Stimulated activated CD8-positive, alpha-beta memory T cell treated with anti-CD3 and anti-CD28 coated beads, Interleukin-15, amount 100 ng/mL, for 48 hours (primary cell): ENCODE measurements around the gene F13B.
"Not testable (repeated sequence)": the region's sequence is repeated elsewhere in the genome, so short reads cannot be mapped to it uniquely, and the experiment has no call there.

Experiments used
- DNase-seq, 2 donors: peaks; one replicate each; pipeline ENCODE4 v3.0.0-alpha.2; 2020; ENCODE audit warnings: low read depth in 2 of 2

Gene F13B

DNA sequence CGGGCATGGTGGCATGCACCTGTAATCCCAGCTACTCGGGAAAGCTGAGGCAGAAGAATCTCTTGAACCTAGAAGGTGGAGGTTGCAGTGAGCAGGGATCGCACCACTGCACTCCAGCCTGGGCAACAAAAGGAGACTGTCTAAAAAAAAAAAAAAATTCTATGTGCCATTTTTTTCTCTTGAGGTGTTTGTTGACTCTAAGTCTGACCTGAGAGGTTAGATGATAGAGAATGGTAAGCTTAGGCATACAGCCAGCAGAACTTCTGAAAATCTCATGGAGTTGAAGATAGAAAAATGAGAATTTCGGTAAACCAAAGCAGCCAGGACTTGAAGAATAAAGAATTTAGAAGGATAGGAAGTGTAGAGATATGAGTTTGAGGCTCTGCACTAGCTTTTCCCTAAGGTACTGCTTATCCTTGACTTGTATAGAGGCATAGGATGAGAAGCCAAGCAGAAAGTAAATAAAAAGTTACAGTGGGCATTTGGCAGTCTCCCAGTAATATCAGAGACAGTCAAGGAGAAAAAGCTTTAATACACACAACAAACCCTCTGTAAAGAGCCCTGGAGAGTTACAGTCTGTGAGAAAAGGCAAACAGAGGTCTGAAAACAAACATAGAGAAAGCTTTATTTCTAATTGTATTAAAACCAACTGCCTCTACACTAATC lies 24.3 kb downstream of the F13B start:
- no peak for DNase-seq

DNA sequence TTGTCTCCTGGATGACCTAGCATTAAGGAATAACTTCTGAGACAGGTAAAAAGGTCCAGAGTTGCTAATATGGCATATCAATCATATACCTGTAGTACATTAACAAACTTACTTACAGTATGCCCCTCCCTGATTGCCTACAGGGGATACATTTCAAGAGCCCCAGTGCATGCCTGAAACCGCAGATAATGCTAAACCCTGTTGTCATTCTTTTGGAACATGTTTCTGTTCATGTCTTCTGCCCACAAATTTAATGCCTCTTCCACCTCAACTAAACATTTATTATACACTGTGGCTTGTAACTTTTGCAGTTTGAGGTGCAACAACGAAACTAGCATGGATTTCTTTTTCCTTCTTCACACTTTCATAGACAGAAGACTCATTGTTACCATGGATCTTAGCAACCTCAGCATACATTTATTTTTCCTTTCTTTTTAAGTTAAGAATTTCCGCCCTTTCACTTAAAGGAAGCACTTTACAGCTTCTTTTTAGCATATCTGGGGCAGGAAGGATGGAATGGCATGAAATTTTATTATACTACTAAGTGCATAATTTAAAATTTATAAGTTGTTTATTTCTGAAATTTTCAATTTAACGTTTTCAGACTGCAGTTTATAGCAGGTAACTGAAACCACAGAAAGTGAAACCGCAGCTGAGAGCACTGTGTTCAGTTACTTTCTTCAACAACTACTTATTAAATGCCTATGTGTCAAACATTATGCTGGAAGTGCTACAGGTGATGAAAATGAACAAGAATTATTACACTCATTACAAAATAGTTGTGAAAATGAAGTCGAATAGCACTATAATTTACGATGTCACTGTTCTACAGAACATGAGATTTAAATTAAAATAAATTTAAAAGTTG lies 25.3 kb downstream of the F13B start:
- DNase-seq = no peak

DNA sequence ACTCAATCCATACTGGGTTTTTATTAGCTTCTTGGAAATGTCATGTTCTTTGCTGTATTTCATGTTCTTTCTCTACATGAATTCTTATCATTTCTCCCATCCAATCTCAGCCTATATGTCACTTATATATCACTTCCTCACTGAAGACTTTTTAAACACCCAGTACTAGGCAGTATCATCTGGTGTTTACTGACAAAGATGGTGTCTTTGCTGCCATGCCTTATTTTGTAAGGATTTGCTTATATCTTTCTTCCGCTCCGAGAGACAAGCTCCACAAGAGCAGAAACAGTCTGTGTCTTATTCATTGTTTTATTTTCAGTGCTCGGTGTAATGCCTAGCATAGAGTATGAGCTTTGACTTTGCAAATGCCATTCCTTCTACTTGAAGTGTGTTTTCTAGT lies 30.2 kb downstream of the F13B start:
- no peak for DNase-seq

DNA sequence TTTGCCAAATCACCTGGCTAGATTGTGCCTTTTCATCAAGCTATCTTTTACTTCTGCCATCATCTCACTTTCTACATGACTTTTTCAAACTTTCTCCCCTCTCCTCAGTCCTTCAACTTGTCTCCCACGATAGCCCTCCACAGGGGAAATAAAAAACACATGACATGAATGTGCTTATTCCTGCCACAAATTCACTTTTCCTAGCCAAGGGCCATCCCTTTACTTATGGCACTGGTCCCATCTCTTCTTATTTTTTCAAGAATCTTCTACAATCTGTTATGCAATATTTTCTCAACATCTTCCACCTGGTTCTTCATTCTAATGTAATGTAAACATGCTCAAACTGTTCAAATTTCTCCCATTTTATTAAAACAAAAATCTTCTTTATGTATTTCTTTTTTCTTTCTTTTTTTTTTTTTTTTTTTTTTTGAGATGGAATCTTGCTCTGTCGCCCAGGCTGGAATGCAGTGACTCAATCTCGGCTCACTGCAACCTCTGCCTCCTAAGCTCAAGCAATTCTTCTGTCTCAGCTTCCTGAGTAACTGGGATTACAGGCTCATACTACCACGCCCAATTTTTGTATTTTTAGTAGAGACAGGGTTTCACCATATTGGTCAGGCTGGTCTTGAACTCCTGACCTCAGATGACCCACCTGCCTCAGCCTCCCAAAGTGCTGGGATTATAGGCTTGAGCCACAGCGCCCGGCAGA lies 32.3 kb downstream of the F13B start:
- not testable (repeated sequence) for DNase-seq

DNA sequence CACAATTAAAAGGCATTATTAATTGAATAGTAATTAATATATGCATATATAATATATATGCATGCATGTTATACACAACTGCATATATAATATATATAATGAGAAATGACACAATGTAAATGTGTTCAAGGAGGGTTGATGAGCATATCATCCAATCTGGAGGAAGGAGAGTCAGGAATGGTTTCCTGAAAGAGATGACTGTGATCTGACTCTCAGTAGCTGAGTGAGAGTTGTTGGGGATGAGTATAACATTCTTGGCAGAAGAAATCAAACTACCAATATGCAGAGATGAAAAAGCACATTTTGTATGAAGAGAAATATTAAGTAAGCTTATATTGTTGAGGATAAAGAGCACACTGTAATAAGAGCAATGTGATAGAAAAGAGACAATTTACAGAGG lies 37.3 kb downstream of the F13B start:
- DNase-seq = no peak

DNA sequence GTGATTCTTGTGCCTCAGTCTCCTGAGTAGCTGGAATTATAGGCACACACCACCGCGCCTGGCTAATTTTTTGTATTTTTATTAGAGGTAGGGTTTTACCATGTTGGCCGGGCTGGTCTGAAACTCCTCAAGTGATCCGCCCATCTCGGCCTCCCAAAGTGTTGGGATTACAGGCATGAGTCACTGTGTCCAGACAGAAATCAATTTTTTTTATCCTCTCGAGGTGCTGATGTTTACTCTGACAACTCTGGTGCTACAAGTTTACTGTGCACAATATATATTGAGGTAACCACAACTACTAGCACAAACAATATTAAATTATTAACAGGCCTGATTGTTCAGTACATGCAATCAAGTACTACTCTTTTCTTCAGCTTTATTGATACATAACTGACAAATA lies 39.7 kb downstream of the F13B start:
- no peak for DNase-seq

DNA sequence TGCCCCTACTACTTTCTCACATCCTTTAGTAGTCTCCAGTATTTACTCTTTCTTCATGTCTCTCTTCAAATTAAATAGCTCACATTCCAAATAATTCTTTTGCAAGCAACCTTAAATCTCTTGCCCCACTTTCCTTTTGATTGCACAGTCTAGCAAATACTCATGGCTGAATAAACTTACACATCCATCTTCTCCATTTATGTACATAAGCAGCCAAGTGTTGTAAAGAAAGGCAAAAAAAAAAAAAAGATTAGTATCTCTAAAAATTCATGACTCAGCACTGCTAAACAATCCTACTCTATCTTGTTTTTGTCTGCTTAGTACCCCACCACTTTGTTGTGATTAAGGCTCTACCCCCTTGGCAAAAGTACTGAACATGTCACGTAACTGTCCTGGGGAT lies 42.6 kb downstream of the F13B start:
- DNase-seq = no peak

DNA sequence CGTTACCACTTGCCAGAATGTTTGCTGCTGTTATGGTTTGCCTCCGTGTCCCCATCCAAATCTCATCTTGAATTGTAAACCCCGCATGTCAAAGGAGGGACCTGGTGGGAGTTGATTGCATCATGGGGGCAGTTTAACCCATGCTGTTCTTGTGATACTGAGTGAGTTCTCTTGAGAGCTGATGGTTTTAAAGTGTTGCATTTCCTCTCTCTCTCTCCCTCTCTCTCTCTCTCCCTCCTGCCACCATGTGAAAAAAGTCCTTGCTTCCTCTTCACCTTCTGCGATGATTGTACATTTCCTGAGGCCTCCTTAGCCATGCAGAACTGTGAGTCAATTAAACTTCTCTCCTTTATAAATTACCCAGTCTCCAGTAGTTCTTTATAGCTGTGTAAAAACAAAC lies 45.3 kb downstream of the F13B start:
- DNase-seq = no peak

DNA sequence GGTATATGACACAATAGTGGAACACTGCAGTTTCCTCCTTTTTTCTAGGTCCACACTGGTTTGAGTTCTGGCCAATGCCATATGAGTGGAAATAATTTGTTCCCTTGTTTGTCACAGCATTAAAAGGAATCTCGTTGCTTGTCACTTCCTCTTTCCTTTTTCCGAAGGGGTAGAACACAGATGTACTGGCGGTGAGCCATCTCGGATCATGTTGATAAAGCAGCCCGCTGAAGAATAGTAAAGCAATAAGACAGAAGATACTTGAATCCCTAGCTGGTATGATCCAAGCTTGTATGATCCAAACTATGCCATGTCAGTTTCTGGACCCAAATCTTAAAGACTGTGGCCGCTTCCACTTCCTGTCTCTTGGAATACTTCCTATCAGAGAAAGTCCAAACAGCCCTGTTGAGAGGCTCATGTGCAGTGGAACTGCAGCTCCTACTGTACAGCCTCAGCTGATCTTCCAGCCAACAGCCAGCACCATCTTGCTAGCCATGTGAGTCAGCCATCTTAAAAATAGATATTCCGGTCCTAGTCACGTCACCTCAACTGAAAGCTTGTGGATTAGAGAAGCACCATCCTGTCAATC lies 49.4 kb downstream of the F13B start:
- no peak for DNase-seq

DNA sequence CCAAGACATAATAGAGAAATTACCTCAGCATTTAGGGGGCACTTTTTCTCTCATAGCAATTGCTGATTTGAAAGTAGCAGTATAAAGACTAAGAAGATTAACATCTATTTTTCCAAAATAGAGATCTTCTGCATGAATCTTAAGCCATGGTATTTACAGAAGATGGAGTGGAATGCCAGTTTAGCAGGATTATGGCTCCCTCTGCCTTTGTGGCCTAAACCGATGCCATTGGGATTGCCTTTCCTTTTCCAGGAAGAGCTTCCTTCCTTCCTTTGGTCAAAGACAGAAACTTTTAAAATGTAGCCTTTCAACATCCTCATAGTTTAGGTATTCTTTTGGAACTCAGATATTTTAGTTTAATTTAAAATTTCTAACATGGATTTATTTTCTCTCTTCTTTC lies 50.3 kb downstream of the F13B start:
- DNase-seq = no peak

DNA sequence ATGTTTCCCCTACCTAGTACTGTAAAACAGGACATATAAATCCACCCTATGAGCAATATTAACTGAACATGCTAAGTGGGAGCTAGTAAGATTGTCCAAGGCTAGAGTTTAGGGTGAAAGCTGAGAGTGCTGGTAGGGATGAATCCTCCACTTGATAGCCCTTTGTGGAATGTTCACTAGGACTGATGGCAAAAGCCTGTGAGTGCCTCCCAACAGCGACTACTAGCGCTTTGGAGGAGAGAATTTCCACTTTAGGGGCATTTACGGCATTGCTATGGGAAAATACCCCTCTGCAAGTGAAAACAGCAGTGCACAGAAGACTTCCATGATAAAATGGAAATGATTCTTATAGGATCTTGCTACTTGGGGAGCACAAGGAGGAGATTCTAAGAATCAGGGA lies 53.8 kb downstream of the F13B start:
- DNase-seq = no peak

DNA sequence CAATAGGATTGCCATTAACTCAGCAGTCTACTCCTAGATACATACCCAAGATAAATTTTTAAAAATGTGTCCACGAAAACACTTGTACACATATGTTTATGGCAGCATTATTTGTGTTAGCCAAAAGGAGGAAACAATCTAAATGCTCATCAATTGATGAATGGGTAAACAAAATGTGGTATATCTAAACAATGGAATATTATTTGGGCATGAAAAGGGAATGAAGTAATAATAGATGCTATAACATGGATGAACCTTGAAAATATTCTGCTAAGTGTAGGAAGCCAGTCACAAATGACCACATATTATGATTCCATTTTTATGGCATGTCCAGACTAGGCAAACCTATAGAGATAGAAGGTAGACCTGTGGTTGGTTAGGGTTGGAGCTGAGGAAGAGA lies 55.4 kb downstream of the F13B start:
- DNase-seq = no peak

DNA sequence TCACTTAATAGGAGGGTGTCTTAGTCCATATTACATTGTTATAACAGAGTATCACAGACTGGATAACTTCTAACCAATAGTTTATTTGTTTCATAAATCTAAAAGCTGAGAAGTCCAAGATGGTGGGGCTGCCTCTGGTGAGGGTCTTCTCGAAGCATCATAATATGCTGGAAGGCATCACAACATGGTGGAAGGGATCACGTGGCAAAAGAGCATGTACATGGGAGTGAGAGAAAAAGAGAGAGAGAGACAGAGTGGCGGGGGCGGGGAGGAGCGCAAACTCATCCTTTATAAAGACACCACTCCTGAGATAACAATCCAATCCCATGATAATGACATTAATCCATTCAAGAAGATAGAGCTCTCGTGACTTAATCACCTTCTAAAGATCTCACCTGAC lies 58.2 kb downstream of the F13B start:
- DNase-seq = no peak

DNA sequence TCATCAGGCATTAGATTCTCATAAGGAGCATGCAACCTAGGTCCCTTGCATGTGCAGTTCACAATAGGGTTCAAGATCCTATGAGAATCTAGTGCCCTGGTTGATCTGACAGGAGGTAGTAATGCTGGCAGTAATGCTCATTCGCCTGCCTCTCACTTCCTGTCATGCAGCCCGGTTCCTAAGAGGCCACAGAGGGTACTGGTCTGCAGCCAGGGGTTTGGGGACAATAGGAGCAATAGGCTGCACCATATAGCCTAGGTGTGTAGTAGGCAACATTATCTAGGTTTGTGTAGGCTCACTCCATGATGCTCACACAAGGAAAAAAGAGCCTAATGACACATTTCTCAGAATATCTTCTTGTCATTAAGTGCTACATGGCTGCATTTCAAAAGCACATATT lies 63.9 kb downstream of the F13B start:
- no peak for DNase-seq

DNA sequence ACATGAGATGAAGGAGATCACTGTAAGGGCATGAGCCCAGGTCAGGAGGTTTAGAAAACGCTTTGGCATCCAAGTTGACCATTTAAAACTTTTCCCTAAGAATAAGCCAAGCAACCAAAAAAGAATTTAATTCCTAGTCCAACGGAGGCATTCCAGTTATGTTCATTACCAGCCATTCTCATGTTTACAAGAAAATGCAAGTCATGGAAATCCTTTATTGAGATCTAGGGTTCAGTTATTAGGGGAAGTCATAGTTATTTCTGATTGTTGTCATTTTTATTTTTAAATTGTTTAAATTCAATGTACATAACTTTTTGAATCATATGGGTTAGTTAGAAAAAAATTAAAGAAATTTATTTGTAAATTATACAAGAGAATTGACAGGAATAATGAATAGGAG lies 65.2 kb downstream of the F13B start:
- DNase-seq = no peak

DNA sequence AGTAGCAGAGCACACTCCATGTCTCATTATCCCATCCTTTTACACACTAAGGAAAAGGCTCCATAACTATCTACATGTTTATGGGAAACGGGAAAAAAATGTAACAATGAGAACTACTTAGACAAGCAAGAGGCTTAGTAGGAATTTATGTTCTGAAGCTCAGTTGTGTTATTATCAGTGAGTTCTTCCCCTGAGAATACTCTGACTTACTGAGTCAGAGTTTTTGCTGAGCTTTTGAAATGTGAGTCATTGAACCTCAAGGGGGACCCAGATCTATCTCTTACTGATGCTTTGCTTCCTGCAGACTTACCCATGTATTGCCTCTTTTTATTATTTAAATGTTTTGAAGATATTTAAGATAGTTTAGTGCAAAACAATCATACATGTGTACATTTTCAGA lies 69.6 kb downstream of the F13B start:
- DNase-seq = no peak

DNA sequence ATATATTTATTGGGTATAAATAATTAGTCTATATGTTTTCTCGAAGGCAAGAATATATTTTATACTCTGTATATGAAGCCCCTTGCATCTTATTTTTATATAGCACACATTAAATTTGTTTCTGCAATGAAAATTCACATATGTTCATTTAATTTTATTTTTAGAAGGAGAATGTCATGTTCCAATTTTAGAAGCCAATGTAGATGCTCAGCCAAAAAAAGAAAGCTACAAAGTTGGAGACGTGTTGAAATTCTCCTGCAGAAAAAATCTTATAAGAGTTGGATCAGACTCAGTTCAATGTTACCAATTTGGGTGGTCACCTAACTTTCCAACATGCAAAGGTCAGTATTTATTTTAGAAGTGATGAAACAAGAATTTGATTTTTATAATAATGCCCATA lies 73.1 kb downstream of the F13B start:
- no peak for DNase-seq

DNA sequence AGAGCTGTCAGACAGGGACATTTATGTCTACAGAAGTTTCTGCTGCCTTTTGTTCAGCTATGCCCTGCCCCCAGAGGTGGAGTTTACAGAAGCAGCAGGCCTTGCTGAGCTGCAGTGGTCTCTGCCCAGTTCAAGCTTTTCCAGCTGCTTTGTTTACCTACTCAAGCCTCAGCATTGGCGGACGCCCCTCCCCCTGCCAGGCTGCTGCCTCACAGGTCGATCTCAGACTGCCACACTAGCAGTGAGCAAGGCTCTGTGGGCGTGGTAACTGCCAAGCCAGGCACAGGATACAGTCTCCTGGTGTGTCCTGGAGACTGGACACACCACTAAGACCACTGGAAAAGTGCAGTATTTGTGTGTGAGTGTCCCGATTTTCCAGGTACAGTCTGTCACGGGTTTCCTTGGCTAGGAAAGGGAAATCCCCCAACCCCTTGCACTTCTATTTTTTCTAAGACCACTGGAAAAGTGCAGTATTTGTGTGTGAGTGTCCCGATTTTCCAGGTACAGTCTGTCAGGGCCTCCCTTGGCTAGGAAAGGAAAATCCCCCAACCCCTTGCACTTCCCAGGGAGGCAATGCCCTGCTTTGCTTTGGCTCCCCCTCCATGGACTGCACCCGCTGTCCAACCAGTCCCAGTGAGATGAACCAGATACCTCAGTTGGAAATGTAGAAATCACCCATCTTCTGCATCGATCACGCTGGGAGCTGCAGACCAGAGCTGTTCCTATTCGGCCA lies 75.0 kb downstream of the F13B start:
- not testable (repeated sequence) for DNase-seq
